PC-9 (cell line): ENCODE measurements around the gene TCEANC. TPM values are rescaled to one million over a fixed set of nuclear protein-coding genes. Genes with fewer than 3 reads are reported as not detected.
"Not testable (repeated sequence)": the region's sequence is repeated elsewhere in the genome, so short reads cannot be mapped to it uniquely, and the experiment has no call there.

Experiments
- BruUV-seq: library from RNA; stranded (reverse); fragments of 400-500 nt; replicated peaks from 2 replicates; lab custom pipeline; 2021; lab: Mats Ljungman, UMichigan
- CTCF ChIA-PET: fragments of 300-600 bp; sonication (Branson Sonifier 250); formaldehyde crosslinking; loops from one replicate; lab custom pipeline; 2022; ENCODE audit warnings: antibody characterized with exemption; lab: Charles Lee
- POLR2A ChIA-PET: fragments of 300-600 bp; sonication (Branson Sonifier 250); formaldehyde crosslinking; loops from one replicate; lab custom pipeline; 2022; ENCODE audit warnings: antibody characterized with exemption; ENCODE audit not compliant: unreplicated experiment; lab: Charles Lee
- DNase-seq, 2 experiments: peaks; one replicate each; pipeline versions ENCODE4 v3.0.0 to v3.0.0-alpha.2; 2015 to 2022; ENCODE audit warnings: mixed read lengths in 1 of 2
- H2AFZ ChIP-seq: fragments of 200-600 bp; sonication (generic); 2 replicates; pipeline ENCODE4 v1.8.1; 2017; ENCODE audit warnings: antibody characterized with exemption
- H3F3A ChIP-seq: fragments of 200-600 bp; sonication (generic); 2 replicates; pipeline ENCODE4 v1.8.1; 2017; ENCODE audit warnings: antibody characterized with exemption, mild to moderate bottlenecking, low read depth; ENCODE audit not compliant: insufficient read depth
- H3K27ac ChIP-seq: fragments of 200-600 bp; sonication (generic); 2 replicates; pipeline ENCODE4 v1.6.1; 2016; ENCODE audit warnings: mixed run types
- H3K27me3 ChIP-seq: fragments of 200-600 bp; sonication (generic); 2 replicates; pipeline ENCODE4 v1.6.1; 2016; ENCODE audit warnings: low read depth, mixed run types; ENCODE audit not compliant: insufficient read depth
- H3K36me3 ChIP-seq: fragments of 200-600 bp; sonication (generic); 2 replicates; pipeline ENCODE4 v1.6.1; 2016; ENCODE audit warnings: low read depth, mixed run types
- H3K4me1 ChIP-seq: fragments of 200-600 bp; sonication (generic); replicated peaks from 2 replicates; pipeline ENCODE4 v1.6.1; 2016; ENCODE audit warnings: mixed run types; ENCODE audit not compliant: insufficient read depth
- H3K4me2 ChIP-seq: fragments of 200-600 bp; sonication (generic); 2 replicates; pipeline ENCODE4 v1.6.1; 2017; ENCODE audit warnings: mixed run types
- H3K4me3 ChIP-seq: fragments of 200-600 bp; sonication (generic); 2 replicates; pipeline ENCODE4 v1.6.1; 2016; ENCODE audit warnings: mixed run types
- H3K79me2 ChIP-seq: fragments of 200-600 bp; sonication (generic); 2 replicates; pipeline ENCODE4 v1.6.1; 2017; ENCODE audit warnings: low read depth, mixed run types
- H3K9me2 ChIP-seq: fragments of 200-600 bp; sonication (generic); 2 replicates; pipeline ENCODE4 v1.8.1; 2017; ENCODE audit warnings: mild to moderate bottlenecking; ENCODE audit not compliant: insufficient read depth
- H3K9me3 ChIP-seq: fragments of 200-600 bp; sonication (generic); 2 replicates; pipeline ENCODE4 v1.8.1; 2016; ENCODE audit warnings: low read depth; ENCODE audit not compliant: insufficient read depth
- H4K20me1 ChIP-seq: fragments of 200-600 bp; sonication (generic); 2 replicates; pipeline ENCODE4 v1.8.1; 2017; ENCODE audit not compliant: insufficient read depth
- CTCF ChIP-seq: fragments of 200-600 bp; sonication (generic); conservative IDR thresholded peaks from 2 replicates; pipeline ENCODE4 v1.6.1; 2017; ENCODE audit warnings: mixed run types, antibody characterized with exemption, mild to moderate bottlenecking, moderate library complexity
- EZH2 ChIP-seq: fragments of 200-600 bp; sonication (generic); IDR thresholded peaks from 2 replicates; pipeline ENCODE4 v1.8.0; 2017; ENCODE audit warnings: antibody characterized with exemption, low read depth
- intact Hi-C: fragments of 100-400 bp; cut with micrococcal nuclease; formaldehyde crosslinking; loops from one replicate; pipeline ENCODE4 v1.10.0; 2022; ENCODE audit not compliant: unreplicated experiment
- total RNA-seq: library from RNA; stranded (reverse); gene quantifications from 2 replicates; pipeline ENCODE4 v1.2.3, GENCODE V29; 2021

Gene TCEANC
- total RNA-seq, 1 experiment from 2014 or later: 0.96 TPM

- no peaks in the 10 kb centered on the region for H3K36me3 ChIP-seq
- ChIA-PET CTCF (no interaction called here), POLR2A (no interaction called here)
- H3K4me1 ChIP-seq: no peaks in the 10 kb centered on the region
- no peak overlapping the region for H3K4me3 ChIP-seq
- H3F3A ChIP-seq: no peaks in the 10 kb centered on the region
- BruUV-seq: no TSS peak
- H4K20me1 ChIP-seq: no peaks in the 10 kb centered on the region
- H3K9me2 ChIP-seq: no peaks in the 10 kb centered on the region
- H3K4me2 ChIP-seq: no peak overlapping the region
- no peak for DNase-seq
- H3K9me3 ChIP-seq: no peaks in the 10 kb centered on the region
- H3K27me3 ChIP-seq: no peaks in the 10 kb centered on the region
- intact Hi-C loops: no loop called here
- H2AFZ ChIP-seq: no peak overlapping the region
- no peak overlapping the region for H3K27ac ChIP-seq
- TF ChIP-seq CTCF: no peak
- no peak for TF ChIP-seq EZH2
- no peaks in the 10 kb centered on the region for H3K79me2 ChIP-seq
Observed at GRCh38 chrX:13638826-13639225, 14.1 kb upstream of the TCEANC start.

GRCh38 chrX:13641684-13642083, 11.3 kb upstream of the TCEANC start:
- BruUV-seq: not testable (repeated sequence)

DNA sequence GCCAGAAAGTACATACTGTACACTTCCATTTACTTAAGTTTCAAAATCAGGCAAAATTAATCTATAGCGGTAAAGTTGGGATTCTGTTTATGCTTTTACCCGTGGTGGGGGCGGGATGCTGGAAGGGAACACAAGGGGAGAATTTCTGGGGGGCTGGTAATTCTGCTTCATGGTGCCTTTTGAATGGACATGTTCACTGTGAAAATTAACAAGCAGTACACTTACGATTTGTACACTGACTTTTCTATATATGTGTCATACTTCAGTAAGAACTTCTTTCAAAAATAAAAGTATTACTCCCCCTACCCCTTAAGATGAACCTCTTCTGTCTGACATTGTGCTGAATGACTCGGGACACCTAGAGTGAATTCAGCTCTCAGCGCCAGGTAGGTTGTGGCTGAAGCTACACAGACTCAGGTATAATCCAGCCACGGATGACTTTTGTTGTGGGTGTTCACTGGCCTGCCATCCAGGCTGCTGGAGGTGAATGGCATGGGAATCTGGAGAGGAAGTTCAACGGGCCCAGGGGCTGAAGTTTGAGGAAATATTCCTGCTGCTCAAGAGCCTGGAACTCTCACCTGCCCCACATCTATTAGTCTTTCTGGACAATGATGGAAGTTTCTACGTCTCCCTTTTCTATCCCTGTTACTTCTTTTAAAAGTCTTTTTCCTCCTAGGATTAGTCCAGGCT, 7.3 kb upstream of the TCEANC start:
- Histone ChIP-seq H3K4me3 (no peak overlapping the region), H3K9me2 (no peaks in the 10 kb centered on the region), H3K27ac (no peak overlapping the region), H4K20me1 (no peaks in the 10 kb centered on the region), H3K4me2 (0 out of 2 replicates have a peak overlapping the region, but pooled peaks have one; percentile 6), H3K9me3 (no peaks in the 10 kb centered on the region), H3F3A (no peaks in the 10 kb centered on the region), H3K79me2 (no peaks in the 10 kb centered on the region), H2AFZ (no peak overlapping the region), H3K27me3 (no peaks in the 10 kb centered on the region), H3K4me1 (no peaks in the 10 kb centered on the region), H3K36me3 (no peaks in the 10 kb centered on the region)
- POLR2A ChIA-PET: no interaction called here
- intact Hi-C loops: loop anchor here (2.0 kb wide), 1 partner anchor 831 kb away; no protein-coding TSS in a partner anchor
- no TSS peak for BruUV-seq
- TF ChIP-seq CTCF (no peak), EZH2 (no peak)
- DNase-seq: no peak
- CTCF ChIA-PET: interaction anchor here (0.6 to 1.7 kb wide), 2 partner anchors 40 to 139 kb away, joined by 4 to 5 read pairs; no protein-coding TSS in a partner anchor

More at GRCh38 chrX:13641684-13642083, 11.3 kb upstream of the TCEANC start:
- DNase-seq, H3K9me2 ChIP-seq, H3K79me2 ChIP-seq, H3K4me2 ChIP-seq, H3K27ac ChIP-seq, H3K9me3 ChIP-seq, H3F3A ChIP-seq, H3K4me1 ChIP-seq, H3K36me3 ChIP-seq, CTCF ChIA-PET, POLR2A ChIA-PET, H2AFZ ChIP-seq, intact Hi-C loops, H4K20me1 ChIP-seq, H3K4me3 ChIP-seq, H3K27me3 ChIP-seq: not testable (repeated sequence)
